HG03066 (cell line): Measurements from ENCODE around the gene DNAH5.

Experiments used
- ATAC-seq: cut with Tn5 transposase; IDR thresholded peaks from one replicate; pipeline ENCODE4 v1.9.1; 2021; ENCODE audit warnings: low read depth; ENCODE audit not compliant: unreplicated experiment

DNAH5 gene

GRCh38 chr5:13643196-13643595 is 301.3 kb downstream of the DNAH5 start:
- no peak for ATAC-seq
